HG03432 (cell line): ENCODE results near the gene HEMGN.
"Not testable (repeated sequence)": the region's sequence is repeated elsewhere in the genome, so short reads cannot be mapped to it uniquely, and the experiment has no call there.

ENCODE experiments used
- ATAC-seq: cut with Tn5 transposase; IDR thresholded peaks from one replicate; pipeline ENCODE4 v1.9.1; 2021; ENCODE audit warnings: mild to moderate bottlenecking, moderate library complexity; ENCODE audit not compliant: unreplicated experiment

HEMGN gene, protein sequence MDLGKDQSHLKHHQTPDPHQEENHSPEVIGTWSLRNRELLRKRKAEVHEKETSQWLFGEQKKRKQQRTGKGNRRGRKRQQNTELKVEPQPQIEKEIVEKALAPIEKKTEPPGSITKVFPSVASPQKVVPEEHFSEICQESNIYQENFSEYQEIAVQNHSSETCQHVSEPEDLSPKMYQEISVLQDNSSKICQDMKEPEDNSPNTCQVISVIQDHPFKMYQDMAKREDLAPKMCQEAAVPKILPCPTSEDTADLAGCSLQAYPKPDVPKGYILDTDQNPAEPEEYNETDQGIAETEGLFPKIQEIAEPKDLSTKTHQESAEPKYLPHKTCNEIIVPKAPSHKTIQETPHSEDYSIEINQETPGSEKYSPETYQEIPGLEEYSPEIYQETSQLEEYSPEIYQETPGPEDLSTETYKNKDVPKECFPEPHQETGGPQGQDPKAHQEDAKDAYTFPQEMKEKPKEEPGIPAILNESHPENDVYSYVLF

DNA sequence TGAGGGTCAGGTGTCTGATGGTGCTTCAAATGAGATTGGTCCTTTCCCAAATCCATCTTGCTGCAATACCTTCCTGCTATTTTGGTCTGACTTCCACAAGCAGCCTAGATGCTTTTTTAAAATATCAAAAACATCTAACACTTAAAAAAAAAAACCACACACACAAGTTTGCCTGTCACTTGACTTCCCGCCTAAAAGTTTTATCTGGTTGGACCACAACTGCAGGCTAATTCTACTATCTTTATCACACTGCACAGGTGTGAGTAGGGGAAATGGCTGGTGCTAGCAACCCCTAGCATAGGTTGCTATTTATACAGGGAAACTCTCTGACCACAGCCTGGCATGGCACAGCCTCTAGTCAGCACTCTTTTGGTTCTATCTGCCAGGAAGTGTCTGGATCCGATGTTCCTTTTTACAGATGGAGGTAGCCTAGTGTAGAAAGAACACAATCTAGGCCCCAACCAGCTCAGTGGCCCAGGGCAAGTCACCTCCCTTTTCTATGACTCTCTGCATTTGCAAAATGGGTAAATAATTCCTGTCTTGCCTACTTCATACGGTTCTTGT, at the start of gene HEMGN:
TSS of gene HEMGN (minus strand) at position 92 of the 564 bp plus-strand sequence. CDS start at position 56, 36 bp downstream.
- peak; percentile 74 for ATAC-seq

- no peak for ATAC-seq
These were observed 49.5 kb upstream of the HEMGN start for GRCh38 chr9:97987487-97987886.

GRCh38 chr9:97985058-97985861, 47.3 kb upstream of the HEMGN start:
- ATAC-seq = no peak

- peak; percentile 30 for ATAC-seq
These were observed 46.5 kb upstream of the HEMGN start for GRCh38 chr9:97984188-97985057.

DNA sequence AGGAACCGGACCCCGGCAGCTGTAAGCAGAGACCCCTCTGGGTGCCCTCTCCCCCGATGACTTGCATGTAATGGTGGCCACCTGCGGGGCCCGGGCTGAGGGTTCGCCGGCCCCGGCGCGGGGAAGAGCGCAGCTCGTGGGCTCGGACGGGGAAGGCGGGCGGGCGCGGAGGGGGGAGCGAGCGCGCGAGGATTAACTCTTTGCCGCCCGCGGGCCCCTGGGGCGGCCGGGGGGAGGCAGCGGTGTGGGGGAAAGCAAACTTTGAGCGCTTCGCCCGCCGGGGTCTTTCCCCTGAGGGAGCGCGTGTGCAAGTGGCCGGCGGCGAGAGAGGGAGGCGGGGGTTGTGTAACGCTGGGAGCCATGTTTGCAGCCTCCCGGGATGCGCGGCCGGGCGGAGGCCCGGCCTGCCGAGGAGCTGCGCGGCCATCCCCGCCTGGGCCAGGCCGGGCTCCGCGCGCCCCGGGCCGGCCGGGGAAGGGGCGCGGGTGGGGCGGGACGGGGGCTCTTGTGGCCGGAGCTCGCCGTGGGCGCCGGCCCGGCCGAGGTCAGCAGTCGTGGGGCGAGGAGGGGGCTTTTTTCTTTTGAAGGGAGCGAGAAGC, 45.7 kb upstream of the HEMGN start:
- ATAC-seq = peak; percentile 7

- ATAC-seq = peak; percentile 76
These were observed 45.0 kb upstream of the HEMGN start, which contains the start of gene ANP32B for GRCh38 chr9:97982683-97983588. ANP32B (plus strand) TSS chr9:97983341; CDS start chr9:97983556, 215 bp downstream.

DNA sequence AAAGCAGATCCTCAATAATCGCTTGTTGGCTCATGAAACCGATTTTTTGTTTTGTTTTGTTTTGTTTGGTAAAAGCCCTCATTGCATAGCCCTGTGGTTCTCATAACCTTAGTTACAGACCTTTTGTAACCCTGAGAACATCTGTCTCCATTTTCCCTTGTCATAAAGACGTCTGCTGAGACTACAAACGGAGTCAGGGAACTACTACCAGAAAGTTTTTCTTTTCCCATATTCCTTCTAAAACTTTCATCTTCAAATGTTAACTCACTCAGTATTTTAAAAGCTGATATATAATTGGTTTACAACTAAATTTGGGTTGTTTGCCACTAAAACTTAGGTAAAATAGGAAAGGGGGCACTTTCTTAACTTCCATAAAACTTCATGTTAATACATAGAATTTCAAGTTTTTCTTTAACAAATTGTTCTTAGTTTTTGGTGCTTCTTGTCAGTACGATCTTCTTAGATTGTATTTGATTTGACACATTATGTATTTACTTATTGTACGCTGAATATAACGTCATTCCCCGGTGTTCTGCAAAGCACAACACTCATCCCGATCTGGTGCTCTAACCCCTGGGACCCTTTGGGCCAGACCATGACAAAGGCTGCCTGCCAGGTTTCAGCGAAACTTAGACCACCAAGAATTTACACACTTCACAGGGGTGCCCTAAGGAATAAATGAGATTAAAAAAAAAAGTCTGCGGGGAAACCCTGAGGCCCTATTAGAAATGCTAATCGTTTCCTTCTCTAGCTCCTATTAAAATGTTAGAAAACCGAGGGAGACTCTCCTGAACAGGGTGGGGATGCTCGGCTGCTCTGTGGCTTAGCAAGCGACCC, 44.1 kb upstream of the HEMGN start:
- no peak for ATAC-seq

- no peak for ATAC-seq
These were observed 43.2 kb upstream of the HEMGN start for GRCh38 chr9:97980918-97981845.

DNA sequence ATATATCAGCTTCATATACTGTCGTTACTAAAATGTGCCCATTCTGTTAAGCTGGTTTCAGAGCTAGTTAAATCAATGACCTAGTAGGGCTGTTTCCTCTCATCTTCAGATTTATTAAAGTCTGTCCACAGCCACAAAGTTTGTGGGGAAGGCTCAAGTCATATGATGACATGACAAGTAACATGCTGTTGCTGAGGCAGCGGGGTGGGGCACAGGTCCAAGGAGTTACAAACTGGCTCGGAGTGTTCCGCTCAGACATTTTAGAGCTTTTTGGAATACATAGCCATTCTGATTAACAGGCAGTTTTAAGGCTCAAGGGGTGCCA, 42.5 kb upstream of the HEMGN start:
- ATAC-seq = no peak

DNA sequence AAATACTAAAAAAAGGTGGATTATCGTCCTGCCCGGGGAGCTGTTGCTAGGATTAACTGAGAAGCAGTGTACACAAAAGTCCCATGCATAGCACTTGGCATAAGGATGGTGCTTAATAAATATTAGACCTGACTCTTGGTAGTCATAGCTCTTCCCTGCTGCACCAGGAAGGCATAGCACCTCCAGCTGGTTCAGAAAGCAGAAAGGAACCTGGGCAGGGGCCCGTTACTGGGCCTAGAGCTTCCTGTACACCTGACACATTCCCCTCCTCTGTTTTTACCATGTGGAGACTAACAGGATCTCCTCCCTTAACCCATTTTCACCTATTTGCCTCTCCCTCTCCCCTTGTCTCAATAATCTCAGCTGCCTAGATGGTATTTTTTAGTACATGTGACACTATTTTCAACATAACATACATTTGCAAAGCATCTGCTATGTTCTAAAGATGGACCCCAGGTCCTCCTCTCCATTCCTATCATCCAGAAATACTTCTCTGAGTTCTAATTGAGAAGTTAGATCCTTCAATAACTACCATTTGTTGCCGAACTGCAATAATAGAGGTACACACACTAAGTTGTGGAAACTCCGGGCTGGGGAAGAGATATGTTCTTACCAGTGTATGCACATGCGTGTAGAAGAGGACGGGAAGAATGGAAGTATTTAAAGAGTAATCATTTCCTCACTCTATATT, 42.0 kb upstream of the HEMGN start:
- ATAC-seq = no peak

GRCh38 chr9:97978371-97979130, 40.6 kb upstream of the HEMGN start:
- ATAC-seq = no peak

GRCh38 chr9:97976633-97977032, 38.7 kb upstream of the HEMGN start:
- ATAC-seq = not testable (repeated sequence)

DNA sequence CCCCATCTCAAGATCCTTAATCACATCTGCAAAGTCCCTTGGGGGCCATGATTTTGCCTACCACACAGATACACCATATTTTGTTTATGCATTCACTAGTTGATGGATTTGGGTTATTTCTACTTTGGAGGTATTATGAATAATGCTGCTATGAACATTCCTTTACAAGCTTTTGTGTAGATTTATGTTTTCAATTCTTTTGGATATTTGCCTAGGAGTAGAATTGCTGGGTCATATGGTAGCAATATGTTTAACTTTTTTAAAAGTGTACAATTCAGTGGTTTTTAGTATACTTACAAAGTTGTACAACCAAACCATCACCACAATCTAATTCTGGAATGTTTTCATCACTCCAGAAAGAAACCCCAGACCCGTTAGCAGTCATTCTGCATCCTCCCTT, 37.4 kb upstream of the HEMGN start:
- ATAC-seq = no peak

GRCh38 chr9:97972753-97973152, 34.8 kb upstream of the HEMGN start:
- no peak for ATAC-seq

- no peak for ATAC-seq
These were observed 32.2 kb upstream of the HEMGN start for GRCh38 chr9:97970165-97970564.

DNA sequence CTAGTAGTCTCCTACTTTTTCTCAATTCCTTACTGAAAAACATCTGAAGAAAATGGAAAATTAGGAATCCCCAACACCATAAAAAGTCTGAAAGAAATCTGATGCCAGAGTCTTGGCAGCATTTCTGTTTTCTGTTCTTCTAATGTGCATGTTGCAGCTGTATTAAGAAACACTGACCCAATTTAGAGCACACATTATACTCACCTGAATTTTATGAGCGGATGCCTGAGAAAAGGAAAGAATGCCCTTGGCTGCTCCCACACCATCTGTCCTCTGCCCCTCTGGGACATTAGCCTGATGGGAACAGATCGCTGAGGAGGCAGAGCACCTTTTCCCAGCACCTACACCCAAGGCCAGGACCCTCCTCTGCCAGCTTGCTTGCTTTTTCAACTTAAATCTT, 31.0 kb upstream of the HEMGN start:
- ATAC-seq = no peak
